NCI-H460 (cell line): Measurements from ENCODE around the gene HAL. TPM values are rescaled to one million over a fixed set of nuclear protein-coding genes. Genes with fewer than 3 reads are reported as not detected.

Experiments used
- DNase-seq: peaks from one replicate; pipeline ENCODE4 v3.0.0-alpha.2; 2016; ENCODE audit warnings: low read depth; ENCODE audit errors: extremely low read depth
- total RNA-seq: library from RNA; depleted of rRNA; stranded (reverse); fragments of >200 nt; shearing (Covaris generic); gene quantifications from 2 replicates; pipeline ENCODE4 v1.2.3, GENCODE V29; 2014; rRNA removed

The HAL gene
- total RNA-seq, 1 experiment from 2014 or later: 2.9 TPM

DNA sequence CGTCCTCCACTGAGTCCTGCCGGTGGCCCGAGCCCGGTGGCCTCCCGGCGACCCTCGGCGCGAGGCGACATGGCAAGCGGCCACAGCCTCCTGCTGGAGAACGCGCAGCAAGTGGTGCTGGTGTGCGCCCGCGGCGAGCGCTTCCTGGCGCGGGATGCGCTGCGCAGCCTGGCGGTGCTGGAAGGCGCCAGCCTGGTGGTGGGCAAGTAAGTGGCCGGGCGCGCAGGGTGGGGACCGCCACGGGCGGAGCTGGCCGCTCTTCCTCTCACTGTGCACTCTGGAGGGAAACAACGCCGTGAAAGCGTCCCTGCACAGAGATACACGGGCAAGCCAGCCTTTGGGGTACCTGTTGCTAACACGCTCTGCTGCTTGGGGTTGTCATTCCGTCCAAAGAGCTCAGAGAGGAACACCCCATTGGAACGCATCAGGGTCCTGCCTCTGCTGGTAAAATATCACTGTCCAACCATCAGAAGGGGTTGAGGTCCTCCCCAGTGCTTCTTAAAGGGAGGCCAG, 52.8 kb downstream of the HAL start, which contains the start of gene AMDHD1:
Gene AMDHD1 (plus strand): TSS at position 2 of the 513 bp plus-strand sequence. CDS start 68 bp downstream, at position 70.
- DNase-seq: peak; percentile 54

DNA sequence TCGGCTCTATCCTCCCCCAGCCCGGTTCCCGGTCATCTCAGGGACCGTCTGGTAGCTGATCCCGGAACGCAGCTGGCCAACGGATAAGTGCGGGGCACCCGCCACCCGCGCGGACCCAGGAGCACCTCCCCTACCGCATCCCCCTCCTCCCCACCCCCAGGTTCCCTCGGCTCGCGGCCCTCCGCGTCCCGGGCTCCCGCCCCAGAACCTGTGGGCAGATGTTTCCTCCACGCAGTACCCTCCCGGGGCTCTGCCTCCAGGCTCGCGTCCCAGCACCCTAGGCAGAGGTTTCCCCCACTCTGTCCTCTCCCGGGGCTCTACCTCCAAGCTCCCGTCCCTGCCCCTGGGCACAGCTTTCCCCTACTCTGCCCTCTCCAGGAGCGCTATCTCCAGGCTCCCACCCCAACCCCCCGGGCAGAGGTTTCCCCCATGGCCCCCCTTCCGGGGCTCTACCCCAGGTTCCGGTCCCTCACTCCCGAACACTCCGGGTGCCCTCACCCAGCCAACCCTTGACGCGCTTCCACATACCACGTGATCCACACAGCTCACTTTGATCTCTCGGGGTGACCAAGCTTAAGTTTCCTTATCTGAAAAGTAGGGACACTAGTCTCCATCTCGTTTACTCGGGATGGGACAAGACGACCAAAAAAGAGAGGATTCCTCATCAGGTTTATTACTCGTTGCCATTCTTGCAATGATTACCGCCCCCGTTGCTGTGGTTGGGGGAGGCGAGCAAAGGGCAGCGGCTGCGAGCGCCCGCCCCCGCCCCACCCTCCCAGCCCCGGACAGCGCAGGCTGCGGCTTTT, 53.4 kb downstream of the HAL start, which contains the start of gene CCDC38:
Gene CCDC38 (minus strand): TSS at position 91 of the 806 bp plus-strand sequence. CDS start 6,105 bp downstream, outside the sequence.
- DNase-seq: peak; percentile 89

DNA sequence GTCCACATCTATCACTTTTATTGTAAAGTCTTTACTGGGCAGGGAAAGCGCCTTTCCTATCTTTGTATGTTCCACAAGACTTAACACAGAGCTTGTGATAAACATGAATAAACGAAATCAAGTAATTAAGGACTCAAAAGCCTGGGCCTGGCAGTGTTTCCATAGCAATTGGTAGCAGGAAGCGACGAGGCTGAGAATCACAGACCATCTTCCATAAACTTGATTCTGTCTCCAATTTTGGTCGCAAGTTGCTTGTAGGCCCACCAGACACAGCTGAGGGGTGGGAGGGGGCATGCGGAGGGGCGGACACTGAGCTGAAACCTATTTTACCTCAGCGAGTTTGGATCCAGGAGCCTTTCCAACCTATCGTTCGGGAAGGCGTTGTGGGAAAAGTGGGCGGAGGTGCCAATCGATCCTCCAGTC, 54.0 kb downstream of the HAL start:
- DNase-seq: peak; percentile 53

DNA sequence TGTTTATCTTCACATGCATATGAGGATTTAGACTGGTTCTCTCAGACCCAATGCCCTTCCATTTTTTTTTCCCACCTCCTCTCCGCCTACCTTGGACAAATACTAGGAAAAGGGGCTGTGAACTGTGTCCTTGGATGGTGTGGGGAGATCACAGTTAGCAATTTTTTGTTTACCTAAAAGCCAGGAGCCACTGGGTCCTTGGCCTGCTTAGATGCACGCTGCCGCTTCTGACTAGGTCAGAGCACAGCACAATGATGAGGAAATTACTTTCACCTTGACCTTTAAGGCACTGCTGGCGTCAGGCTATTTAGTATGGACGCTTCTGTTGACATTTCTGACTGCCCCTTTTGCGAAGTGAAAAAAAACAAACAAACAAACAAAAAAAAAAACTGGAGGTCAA, 55.6 kb downstream of the HAL start:
- peak; percentile 86 for DNase-seq

Other genes with a start within 250 kb of the HAL start
- gene NTN4, start 205.6 kb downstream of the HAL start, total RNA-seq: 68.1 and 86.7 TPM in 2 replicates
- gene SNRPF, start 137.4 kb downstream of the HAL start, total RNA-seq: 40.0 and 46.0 TPM in 2 replicates
- gene CCDC38, start 53.7 kb downstream of the HAL start, total RNA-seq: 0.89 and 0.92 TPM in 2 replicates
- gene AMDHD1, start 53.0 kb downstream of the HAL start, total RNA-seq: 15.6 and 21.6 TPM in 2 replicates
- gene LTA4H, start 39.2 kb upstream of the HAL start, total RNA-seq: 125 and 137 TPM in 2 replicates
- gene ELK3, start 198.0 kb upstream of the HAL start, total RNA-seq: 12.6 and 13.5 TPM in 2 replicates